Trophoblast cell (in vitro differentiated cells and primary cell): ENCODE data around the gene MAPK8IP2. TPM values are rescaled to one million over a fixed set of nuclear protein-coding genes. Genes with fewer than 3 reads are reported as not detected.

Experiments used
- DNase-seq, 2 donors: peaks; one replicate each; pipeline ENCODE4 v3.0.0-alpha.2; 2016
- H2AFZ ChIP-seq: 2 replicates; pipeline ENCODE4 v1.6.1; 2013; ENCODE audit warnings: low read length, moderate library complexity, mild to moderate bottlenecking; ENCODE audit not compliant: insufficient read depth, poor library complexity
- H2AK5ac ChIP-seq: 2 replicates; pipeline ENCODE4 v1.6.1; 2013; ENCODE audit warnings: mild to moderate bottlenecking, low read length
- H2BK120ac ChIP-seq: 2 replicates; pipeline ENCODE4 v1.6.1; 2013; ENCODE audit warnings: low read length, mild to moderate bottlenecking, moderate library complexity; ENCODE audit not compliant: insufficient read depth, poor library complexity
- H2BK12ac ChIP-seq: 2 replicates; pipeline ENCODE4 v1.6.1; 2013; ENCODE audit warnings: mild to moderate bottlenecking, low read length, moderate library complexity
- H2BK5ac ChIP-seq: 2 replicates; pipeline ENCODE4 v1.6.1; 2013; ENCODE audit warnings: low read length, low read depth, moderate library complexity, mild to moderate bottlenecking; ENCODE audit not compliant: poor library complexity
- H3K14ac ChIP-seq: 2 replicates; pipeline ENCODE4 v1.6.1; 2013; ENCODE audit warnings: mild to moderate bottlenecking, low read length
- H3K18ac ChIP-seq: 2 replicates; pipeline ENCODE4 v1.6.1; 2013; ENCODE audit warnings: mild to moderate bottlenecking, low read length
- H3K23ac ChIP-seq: 2 replicates; pipeline ENCODE4 v1.6.1; 2013; ENCODE audit warnings: low read length
- H3K27ac ChIP-seq: 2 replicates; pipeline ENCODE4 v1.5.1; 2013; ENCODE audit warnings: low read depth, mild to moderate bottlenecking, inconsistent platforms, low read length, moderate library complexity
- H3K27me3 ChIP-seq: 2 replicates; pipeline ENCODE4 v1.6.1; 2013; ENCODE audit warnings: inconsistent platforms, mild to moderate bottlenecking, low read length, moderate library complexity; ENCODE audit not compliant: insufficient read depth
- H3K36me3 ChIP-seq, 2 experiments: 1 replicate in 1 of 2; 2 replicates in 1 of 2; pipeline ENCODE4 v1.6.1; 2013; ENCODE audit warnings: low read length in 2 of 2, mild to moderate bottlenecking in 2 of 2, moderate library complexity in 1 of 2; ENCODE audit not compliant: insufficient read depth in 2 of 2, control insufficient read depth in 1 of 2
- H3K4ac ChIP-seq: 2 replicates; pipeline ENCODE4 v1.6.1; 2013; ENCODE audit warnings: low read depth, mild to moderate bottlenecking, low read length, moderate library complexity
- H3K4me1 ChIP-seq, 2 experiments: 1 replicate in 1 of 2; 2 replicates in 1 of 2; pipeline ENCODE4 v1.6.1; 2013; ENCODE audit warnings: low read length in 2 of 2, mild to moderate bottlenecking in 2 of 2, moderate library complexity in 1 of 2; ENCODE audit not compliant: insufficient read depth in 2 of 2, control insufficient read depth in 1 of 2
- H3K4me2 ChIP-seq: 2 replicates; pipeline ENCODE4 v1.6.1; 2013; ENCODE audit warnings: inconsistent platforms, mild to moderate bottlenecking, low read length, moderate library complexity
- H3K4me3 ChIP-seq: 2 replicates; pipeline ENCODE4 v1.5.1; 2013; ENCODE audit warnings: mild to moderate bottlenecking, low read depth, low read length, inconsistent platforms
- H3K79me1 ChIP-seq: one replicate; pipeline ENCODE4 v1.6.1; 2013; ENCODE audit warnings: low read length
- H3K79me2 ChIP-seq: 2 replicates; pipeline ENCODE4 v1.6.1; 2013; ENCODE audit warnings: low read length, mild to moderate bottlenecking; ENCODE audit not compliant: control insufficient read depth, insufficient read depth, poor library complexity
- H3K9ac ChIP-seq: 2 replicates; pipeline ENCODE4 v1.6.1; 2013; ENCODE audit warnings: mild to moderate bottlenecking, low read length
- H3K9me3 ChIP-seq: 2 replicates; pipeline ENCODE4 v1.6.1; 2013; ENCODE audit warnings: low read depth, mild to moderate bottlenecking, control low read depth, inconsistent platforms, low read length; ENCODE audit not compliant: insufficient read depth
- H4K12ac ChIP-seq: 2 replicates; pipeline ENCODE4 v1.6.1; 2013; ENCODE audit warnings: low read depth, mild to moderate bottlenecking, low read length, moderate library complexity
- H4K8ac ChIP-seq: 2 replicates; pipeline ENCODE4 v1.6.1; 2013; ENCODE audit warnings: low read depth, mild to moderate bottlenecking, low read length, moderate library complexity
- H4K91ac ChIP-seq: one replicate; pipeline ENCODE4 v1.6.1; 2013; ENCODE audit warnings: low read depth, mild to moderate bottlenecking, low read length, moderate library complexity
- WGBS: extraction: QIAGEN DNeasy Blood & Tissue Kit; methylation state at CpG from one replicate; pipeline ENCODE4 v1.1.7; 2013; ENCODE audit warnings: missing lambda C conversion rate; ENCODE audit not compliant: insufficient read length, insufficient coverage; ENCODE audit errors: extremely low coverage; 5-methylcytosine and 5-hydroxymethylcytosine counted together
- polyA plus RNA-seq: library from polyadenylated mRNA; stranded (reverse); fragments of 200-250 nt; gene quantifications from 2 replicates; pipeline ENCODE4 v1.2.3, GENCODE V29; 2013

Gene MAPK8IP2
- 0.58 and 0.66 TPM in 2 replicates for polyA plus RNA-seq

DNA sequence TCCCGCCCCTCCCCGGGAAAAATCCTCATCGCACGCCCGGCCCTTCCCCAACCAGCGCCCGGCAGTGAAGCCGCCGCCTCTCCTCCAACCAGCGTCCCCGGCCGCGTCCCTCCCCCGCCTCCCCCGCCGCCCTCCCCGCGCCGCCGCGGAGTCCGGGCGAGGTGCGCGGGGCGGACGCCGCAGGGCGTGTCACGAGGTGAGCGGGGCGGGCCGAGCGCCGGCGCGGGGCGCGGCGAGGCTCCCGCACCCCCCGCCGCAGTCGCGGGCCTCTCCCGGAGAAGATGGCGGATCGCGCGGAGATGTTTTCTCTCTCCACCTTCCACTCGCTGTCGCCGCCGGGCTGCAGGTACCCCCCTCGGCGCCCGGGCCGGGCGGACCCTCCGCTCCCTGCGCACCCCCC, at the start of gene MAPK8IP2:
TSS of gene MAPK8IP2 (plus strand) at position 256 of the 400 bp plus-strand sequence. CDS start at position 282, 26 bp downstream.
- H3K79me1 ChIP-seq, result no peaks in the 10 kb centered on the region
- H3K4ac ChIP-seq, result no peak within 1 kb of the TSS
- DNase-seq, result peak; percentile 30 to 60
- no peaks in the 10 kb centered on the region for H3K79me2 ChIP-seq
- no peak within 1 kb of the TSS for H3K14ac ChIP-seq
- peaks cover 0 to 2% of the 10 kb centered on the region in 2 experiments for H3K36me3 ChIP-seq
- peak within 1 kb of the TSS; percentile 1 for H3K4me3 ChIP-seq
- no peak within 1 kb of the TSS for H2BK12ac ChIP-seq
- no peak within 1 kb of the TSS for H3K9ac ChIP-seq
- no peak within 1 kb of the TSS for H3K23ac ChIP-seq
- no peak within 1 kb of the TSS for H2BK120ac ChIP-seq
- no CpG with 5 or more reads among the region's 61 CpGs for WGBS
- no peak within 1 kb of the TSS for H3K27ac ChIP-seq
- no peak within 1 kb of the TSS for H4K8ac ChIP-seq
- H2AFZ ChIP-seq, result no peak within 1 kb of the TSS
- peaks cover 3 to 4% of the 10 kb centered on the region in 2 experiments for H3K4me1 ChIP-seq
- H2AK5ac ChIP-seq, result no peak within 1 kb of the TSS
- H3K4me2 ChIP-seq, result peak within 1 kb of the TSS; percentile 74
- H4K91ac ChIP-seq, result no peak within 1 kb of the TSS
- H3K18ac ChIP-seq, result no peak within 1 kb of the TSS
- no peak within 1 kb of the TSS for H2BK5ac ChIP-seq
- peaks cover 19% of the 10 kb centered on the region for H3K27me3 ChIP-seq
- H3K9me3 ChIP-seq, result peaks cover 3% of the 10 kb centered on the region
- H4K12ac ChIP-seq, result no peak within 1 kb of the TSS

DNA sequence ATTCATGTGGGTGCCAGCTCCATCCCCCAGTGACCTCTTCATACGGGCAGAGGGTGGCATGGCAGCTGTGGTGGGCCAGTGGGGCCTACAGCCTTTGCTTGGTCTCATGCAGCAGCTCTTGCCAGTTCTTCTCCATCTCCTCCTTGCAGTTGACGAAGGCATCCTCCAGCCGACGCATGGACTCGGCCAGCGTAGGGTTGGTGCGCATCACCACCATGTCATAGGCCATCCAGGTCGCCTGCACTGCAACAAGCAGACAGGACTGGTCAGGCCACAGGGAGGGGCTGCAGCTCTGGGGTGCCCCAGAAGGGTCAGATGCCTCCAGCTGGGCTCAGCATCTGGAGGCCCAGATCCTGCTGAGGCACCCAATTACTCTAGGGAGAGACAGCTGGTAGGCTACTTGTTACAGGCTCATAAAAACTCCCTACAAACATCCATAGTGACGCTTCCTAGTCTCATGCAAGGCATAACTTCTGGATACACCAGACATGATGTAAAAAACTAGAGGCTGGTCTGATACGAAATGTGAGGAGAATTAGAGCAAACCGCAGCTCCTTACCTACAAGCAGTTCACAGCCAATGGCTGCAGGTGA, 49.3 kb upstream of the MAPK8IP2 start:
- Histone ChIP-seq H4K12ac (no peak overlapping the region), H3K4me1 (no peaks in the 10 kb centered on the region), H3K27me3 (no peaks in the 10 kb centered on the region), H2BK5ac (no peak overlapping the region), H2BK12ac (no peak overlapping the region), H3K14ac (no peak overlapping the region), H4K91ac (no peak overlapping the region), H2BK120ac (no peak overlapping the region), H3K23ac (no peak overlapping the region), H2AFZ (no peak overlapping the region), H2AK5ac (no peak overlapping the region), H3K79me2 (no peaks in the 10 kb centered on the region), H3K9me3 (no peaks in the 10 kb centered on the region), H3K27ac (no peak overlapping the region), H3K9ac (no peak overlapping the region), H3K36me3 (no peaks in the 10 kb centered on the region), H3K4me2 (no peak overlapping the region), H3K4me3 (no peak overlapping the region), H3K18ac (no peak overlapping the region), H3K79me1 (no peaks in the 10 kb centered on the region), H4K8ac (no peak overlapping the region), H3K4ac (no peak overlapping the region)
- no CpG with 5 or more reads among the region's 11 CpGs for WGBS
- no peak for DNase-seq

DNA sequence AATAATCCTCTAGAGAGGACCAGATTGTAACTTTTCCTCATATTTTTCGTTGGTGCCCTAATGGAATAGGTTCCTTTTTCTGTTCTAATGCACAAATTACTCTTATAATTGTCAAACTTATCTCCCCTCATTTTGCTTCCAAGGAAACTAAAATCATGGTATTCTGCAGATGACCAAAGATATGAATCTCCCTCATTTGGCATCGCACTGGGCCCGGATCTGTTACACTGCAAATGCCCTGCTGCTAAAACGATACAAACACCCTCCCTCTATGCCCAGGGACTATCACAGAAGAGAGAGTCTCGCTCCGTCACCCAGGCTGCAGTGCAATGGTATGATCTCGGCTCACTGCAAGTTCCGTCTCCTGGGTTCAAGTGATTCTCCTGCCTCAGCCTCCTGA, 47.3 kb upstream of the MAPK8IP2 start:
- Histone ChIP-seq H2AFZ (no peak overlapping the region), H2BK5ac (no peak overlapping the region), H4K8ac (no peak overlapping the region), H3K4ac (no peak overlapping the region), H3K79me2 (no peaks in the 10 kb centered on the region), H3K4me1 (no peaks in the 10 kb centered on the region), H2BK120ac (no peak overlapping the region), H3K4me2 (no peak overlapping the region), H3K14ac (no peak overlapping the region), H4K91ac (no peak overlapping the region), H3K27me3 (no peaks in the 10 kb centered on the region), H3K36me3 (no peaks in the 10 kb centered on the region), H3K4me3 (no peak overlapping the region), H4K12ac (no peak overlapping the region), H3K79me1 (no peaks in the 10 kb centered on the region), H3K27ac (no peak overlapping the region), H2AK5ac (no peak overlapping the region), H3K9me3 (no peaks in the 10 kb centered on the region), H2BK12ac (no peak overlapping the region), H3K23ac (no peak overlapping the region), H3K9ac (no peak overlapping the region), H3K18ac (no peak overlapping the region)
- no peak for DNase-seq
- WGBS, result no CpG with 5 or more reads among the region's 8 CpGs

DNA sequence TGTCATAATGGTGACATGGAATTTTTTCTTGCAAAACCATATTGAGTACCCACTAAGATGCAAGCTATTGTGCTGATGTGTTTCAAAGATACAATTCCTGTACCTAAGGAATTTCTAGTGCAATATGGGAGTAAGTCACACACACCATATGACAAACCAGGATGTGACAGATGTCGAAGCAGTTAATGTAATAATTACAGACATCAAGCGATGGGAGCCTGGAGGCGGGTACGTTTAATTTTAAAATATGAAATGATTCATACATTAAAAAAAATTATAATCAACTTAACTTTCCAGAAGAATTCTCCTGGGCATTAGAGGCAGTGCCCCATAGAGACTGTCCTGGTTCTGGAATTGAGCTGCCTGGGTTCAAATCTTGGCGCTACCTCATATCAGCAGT, 43.9 kb upstream of the MAPK8IP2 start:
- Histone ChIP-seq H3K27ac (no peak overlapping the region), H3K4me2 (no peak overlapping the region), H3K36me3 (no peaks in the 10 kb centered on the region), H3K9ac (no peak overlapping the region), H3K23ac (no peak overlapping the region), H4K8ac (no peak overlapping the region), H2AFZ (no peak overlapping the region), H3K14ac (no peak overlapping the region), H3K27me3 (no peaks in the 10 kb centered on the region), H3K9me3 (no peaks in the 10 kb centered on the region), H3K79me1 (no peaks in the 10 kb centered on the region), H2AK5ac (no peak overlapping the region), H3K4me1 (no peaks in the 10 kb centered on the region), H2BK12ac (no peak overlapping the region), H4K12ac (no peak overlapping the region), H4K91ac (no peak overlapping the region), H2BK120ac (no peak overlapping the region), H3K18ac (no peak overlapping the region), H2BK5ac (no peak overlapping the region), H3K4me3 (no peak overlapping the region), H3K79me2 (no peaks in the 10 kb centered on the region), H3K4ac (no peak overlapping the region)
- no peak for DNase-seq
- WGBS, result no CpG with 5 or more reads among the region's 5 CpGs
